SW480 (cell line): ENCODE data around the gene KCNK15.
"Not testable (repeated sequence)": the region's sequence is repeated elsewhere in the genome, so short reads cannot be mapped to it uniquely, and the experiment has no call there.

Experiments
- DNase-seq: peaks from one replicate; pipeline ENCODE4 v3.0.0-alpha.2; 2016; ENCODE audit warnings: low spot score

KCNK15 gene

DNA sequence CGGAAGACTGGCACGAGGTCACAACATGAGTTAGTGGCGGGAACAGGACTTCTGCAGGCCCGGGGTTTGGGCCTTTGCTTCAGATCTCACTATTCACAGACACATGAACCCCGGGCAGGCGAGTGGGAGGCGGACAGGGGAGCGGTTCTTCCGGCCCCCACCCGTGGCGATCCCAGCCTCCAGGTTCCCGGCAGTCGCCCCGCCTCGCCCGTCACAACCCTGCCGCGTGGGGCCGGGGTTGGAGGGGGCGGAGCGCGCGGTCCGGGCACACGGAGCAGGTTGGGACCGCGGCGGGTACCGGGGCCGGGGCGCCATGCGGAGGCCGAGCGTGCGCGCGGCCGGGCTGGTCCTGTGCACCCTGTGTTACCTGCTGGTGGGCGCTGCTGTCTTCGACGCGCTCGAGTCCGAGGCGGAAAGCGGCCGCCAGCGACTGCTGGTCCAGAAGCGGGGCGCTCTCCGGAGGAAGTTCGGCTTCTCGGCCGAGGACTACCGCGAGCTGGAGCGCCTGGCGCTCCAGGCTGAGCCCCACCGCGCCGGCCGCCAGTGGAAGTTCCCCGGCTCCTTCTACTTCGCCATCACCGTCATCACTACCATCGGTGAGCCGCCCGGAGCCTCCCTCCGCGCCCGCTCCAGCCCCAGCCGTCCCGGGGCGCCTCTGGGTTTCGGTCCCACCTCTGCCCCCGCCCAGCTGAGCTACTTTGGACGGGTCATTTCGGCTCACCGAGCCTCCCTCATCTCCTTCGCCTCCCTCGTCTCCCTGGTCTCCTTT is at the start of gene KCNK15:
TSS of gene KCNK15 (plus strand) at position 268 of the 769 bp plus-strand sequence. CDS start at position 314, 46 bp downstream.
- peak; percentile 48 for DNase-seq

DNA sequence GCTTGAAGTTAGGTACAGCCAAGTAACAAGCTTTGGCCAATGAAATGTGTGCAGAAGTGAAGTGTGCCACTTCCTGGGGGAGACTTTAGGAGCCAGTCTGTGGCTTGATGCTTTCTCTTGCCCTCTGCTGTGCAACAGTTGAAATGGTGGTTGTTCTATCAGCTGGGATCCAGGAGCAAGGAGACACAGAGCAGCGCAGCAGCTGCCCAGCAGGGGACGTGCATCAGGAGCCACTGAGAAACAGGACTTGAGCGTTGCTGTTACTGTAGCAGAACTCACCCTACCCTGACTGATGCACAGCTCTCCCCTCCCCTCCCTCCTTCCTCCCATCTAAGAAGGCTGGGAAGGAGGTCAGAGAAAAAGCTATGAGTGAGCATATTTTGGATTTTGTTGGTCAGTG is 49.4 kb upstream of the KCNK15 start:
- no peak for DNase-seq

DNA sequence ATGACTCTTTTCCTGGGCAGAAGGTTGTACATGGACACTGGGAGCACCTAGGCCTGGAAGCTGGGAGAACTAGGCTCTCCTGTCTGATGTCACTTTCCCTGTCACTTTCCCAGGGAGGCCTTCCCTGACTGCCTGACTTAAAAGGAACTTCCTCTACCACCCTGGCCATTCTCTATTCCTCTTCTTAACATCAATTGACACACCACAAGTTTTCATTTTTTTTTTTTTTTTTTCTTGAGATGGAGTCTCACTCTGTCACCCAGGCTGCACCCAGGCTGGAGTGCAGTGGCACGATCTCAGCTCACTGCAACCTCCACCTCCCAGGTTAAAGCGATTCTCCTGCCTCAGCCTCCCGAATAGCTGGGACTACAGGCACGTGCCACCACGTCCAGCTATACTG is 48.6 kb upstream of the KCNK15 start:
- not testable (repeated sequence) for DNase-seq

DNA sequence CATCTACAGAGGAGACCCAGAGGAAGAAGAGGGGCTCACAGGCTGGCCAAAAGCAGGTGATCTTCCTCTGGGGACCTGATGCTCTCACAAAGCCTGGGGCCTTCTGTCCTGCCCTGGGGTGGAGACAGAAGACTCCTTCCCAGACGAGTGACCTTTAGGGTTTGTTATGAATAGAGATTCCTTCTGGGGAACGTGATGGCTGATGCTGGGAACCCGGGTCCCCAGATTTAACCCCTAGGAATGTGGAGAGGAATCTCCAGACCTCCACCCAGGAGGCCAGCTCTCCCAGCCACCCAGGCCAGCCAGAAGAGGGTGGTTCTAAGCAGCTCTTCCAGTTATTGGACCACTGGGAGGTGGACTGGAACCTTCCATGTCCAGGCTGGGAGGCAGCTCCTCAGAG is 47.3 kb upstream of the KCNK15 start:
- DNase-seq: no peak

DNA sequence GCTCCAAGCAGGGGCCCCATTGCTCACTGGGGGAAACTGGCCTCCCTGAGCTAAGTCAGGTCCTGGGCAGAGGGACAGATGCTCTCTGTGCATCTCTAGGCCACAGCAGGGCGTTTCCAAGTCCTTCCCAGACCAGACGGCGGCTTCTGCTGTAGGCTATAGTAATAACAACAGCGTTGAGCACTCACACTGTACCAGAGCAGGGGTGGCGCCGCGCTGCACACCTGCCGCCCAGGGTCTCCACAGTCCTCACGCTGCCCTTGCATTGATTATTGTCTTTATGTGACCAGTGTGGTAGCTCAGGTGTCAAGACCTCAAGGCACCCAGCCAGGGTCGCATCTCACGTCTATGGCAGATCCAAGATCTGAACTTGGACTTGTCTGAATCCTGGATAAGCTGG is 45.4 kb upstream of the KCNK15 start:
- DNase-seq: no peak

DNA sequence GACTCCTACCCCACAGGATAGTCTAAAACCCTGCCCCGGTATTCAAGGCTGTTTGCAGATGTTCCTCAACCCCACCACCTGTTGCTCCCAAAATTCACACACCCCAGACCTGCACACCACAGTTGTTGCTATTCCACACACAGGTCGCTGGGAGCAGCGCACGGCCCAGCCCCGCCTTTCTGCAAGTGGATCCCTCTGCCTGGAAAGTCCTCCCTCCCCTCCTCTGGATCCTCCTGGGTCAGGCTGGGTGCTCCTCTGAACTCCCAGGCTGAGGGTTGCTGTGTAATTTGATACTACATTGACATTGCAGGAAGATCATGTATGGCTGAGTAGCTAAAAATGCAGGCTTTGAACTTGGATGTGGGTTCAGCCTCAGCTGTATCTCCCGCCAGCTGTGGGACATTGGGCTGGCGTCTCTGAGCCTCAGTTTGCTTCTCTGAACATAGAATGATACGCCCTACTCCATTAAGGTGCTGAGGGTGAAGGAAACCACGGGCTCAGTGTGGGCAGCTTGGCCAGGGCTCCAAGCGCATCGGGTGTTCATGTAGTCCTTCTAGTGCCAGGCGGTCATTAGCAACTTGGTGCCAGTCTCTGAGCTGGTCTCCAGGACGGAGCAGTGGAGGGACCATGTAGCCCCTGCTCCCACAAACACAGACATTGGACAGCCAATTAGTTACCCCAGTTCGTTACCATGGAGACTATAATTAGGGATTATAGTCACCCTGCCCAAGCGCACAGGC is 44.4 kb upstream of the KCNK15 start:
- DNase-seq: peak; percentile 81

DNA sequence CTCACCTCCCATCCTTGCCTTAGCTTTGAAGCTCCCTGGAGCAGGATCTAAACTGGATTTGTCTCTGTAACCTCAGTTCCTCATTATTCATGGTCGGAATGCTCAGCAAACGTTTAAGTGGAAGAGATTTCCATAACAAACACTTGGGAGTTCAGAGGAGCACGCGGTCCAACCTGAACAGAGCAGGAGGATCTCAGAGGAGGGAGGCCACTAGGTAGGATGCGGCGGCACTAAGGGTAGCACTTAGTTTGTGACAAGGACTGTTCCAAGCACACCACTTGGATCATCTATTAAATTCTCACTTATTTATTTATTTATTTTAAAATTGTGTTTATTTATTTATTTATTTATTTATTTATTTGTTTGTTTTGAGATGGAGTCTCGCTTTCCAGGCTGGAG is 43.8 kb upstream of the KCNK15 start:
- no peak for DNase-seq

DNA sequence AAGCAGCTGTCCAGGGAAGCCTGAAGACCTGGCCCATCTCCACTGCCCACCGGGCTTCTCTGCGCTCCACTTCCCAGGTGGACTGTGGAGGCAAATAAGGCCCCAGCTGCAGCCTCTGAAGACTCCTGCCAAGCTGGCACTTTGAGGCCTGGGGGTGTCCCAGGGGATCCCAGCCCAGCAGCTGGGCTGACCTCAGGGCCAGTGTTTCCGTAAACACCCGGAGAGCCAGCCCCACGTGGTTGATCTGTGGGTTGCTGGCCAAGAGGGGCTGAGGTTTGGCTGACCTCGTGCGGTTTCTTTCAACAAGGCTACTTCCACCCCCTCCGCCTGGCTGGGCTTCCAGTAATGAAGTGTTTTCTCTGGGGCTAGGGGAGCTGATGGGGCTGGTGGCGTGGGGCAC is 42.9 kb upstream of the KCNK15 start:
- peak; percentile 46 for DNase-seq

DNA sequence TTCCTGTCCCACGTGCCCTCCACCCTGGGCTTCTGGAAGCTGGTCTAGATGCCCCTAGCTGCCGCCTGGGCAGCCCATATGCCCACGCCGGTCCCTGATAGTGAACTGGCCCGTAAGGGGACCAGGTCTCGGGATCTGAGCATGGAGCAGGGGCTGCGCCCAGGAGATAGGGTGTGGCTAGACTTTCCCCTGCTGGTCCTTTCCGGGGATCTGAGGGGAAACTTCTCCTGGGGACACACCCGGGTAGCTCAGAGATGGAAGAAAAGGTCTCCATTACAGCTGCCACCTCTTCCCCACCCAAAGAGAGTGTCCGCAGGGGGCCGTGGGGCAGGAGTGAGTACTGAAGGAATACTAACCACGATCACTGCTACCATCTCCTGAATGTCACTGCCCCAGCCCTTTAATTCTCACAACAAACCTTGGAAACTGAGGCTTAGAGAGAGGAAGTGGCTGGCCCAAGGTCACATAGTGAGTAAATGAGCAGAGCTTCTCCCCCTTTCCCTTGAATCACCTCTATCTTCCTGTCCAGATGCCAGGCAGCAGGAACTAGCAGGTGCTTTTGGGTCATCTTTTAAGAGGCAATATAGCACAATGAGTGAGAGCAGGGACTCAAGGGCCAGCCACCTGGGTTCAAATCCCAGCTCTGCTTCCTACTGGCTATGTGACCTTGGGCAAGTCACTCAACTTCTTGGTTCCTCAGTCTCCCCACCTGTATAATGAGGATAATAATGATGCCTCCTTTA is 42.3 kb upstream of the KCNK15 start:
- no peak for DNase-seq

DNA sequence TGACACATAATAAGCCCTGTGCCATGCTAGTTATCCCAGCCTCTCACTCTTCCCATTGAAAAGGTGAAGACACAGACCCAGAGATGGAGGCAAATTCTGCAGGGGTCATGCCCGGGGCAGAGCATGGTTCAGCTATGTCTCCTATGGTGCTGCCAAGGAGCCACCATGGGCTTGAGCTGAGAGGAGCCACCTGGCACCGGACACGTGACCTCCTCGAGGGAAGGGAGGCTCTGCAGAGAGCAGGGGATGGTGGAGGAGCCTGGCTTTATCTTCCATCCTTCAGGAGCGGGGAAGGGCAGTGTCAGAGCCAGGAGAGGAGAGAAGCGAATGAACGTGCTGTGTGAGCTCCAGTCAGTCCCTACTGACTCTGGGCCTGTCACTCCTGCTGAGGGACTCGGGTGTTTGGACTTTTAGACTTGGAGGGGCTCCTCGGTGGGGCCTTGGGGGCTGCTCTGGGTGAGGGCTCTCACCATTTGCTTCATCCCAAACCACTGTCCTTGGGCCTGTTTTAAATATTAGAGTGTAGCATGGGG is 41.6 kb upstream of the KCNK15 start:
- no peak for DNase-seq

DNA sequence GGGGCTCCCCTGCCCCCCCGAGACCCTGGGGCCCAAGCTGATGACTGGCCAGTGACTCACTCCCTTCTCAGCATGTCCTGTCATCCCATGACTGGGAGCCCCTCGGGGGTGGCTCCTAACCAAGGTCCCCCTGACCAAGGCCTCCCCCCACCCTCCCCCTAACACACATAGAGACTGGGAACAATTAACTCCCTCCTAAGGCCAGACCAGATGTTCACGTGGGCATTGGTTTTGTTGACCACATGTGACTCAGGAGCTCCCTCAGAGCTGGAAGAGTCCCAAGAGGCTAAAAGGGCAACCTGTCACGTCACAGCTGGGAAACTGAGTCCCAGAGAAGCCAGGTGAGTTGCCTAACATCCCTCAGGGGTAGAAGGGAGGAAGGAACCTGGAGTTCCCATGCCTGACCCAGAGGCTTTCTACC is 41.1 kb upstream of the KCNK15 start:
- DNase-seq: no peak

DNA sequence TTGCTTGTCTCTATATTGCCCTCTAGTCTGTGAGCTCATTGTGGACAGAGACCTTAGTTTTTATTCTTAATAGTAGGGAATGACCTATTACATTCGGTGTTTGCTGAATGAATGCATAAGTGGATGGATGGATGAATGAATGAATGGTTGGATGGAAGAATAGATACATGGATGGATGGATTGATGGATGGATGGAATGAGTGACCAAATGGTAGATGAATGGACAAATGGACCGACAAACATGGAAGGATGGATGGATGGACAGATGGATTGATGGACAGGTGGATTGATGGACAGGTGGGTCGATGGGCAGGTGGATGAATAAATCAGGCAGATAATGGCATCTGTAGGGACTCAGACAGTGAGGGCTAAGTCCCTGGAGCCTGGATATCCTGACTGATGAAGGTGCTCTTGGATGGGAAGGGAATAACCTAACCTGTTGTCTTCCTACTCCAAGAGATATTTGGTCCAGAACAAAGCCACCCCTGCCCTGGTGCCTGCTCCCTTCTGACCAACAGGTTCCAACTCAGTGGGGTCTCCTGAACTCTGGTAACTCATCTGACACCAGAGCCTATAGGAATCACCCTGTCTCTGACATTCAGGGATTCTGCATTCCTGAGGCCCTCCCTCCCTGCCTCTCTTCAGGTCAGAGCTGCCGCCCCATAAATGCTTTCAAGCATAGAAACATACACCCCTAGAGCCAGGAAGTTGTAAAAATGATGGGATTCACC is 40.1 kb upstream of the KCNK15 start:
- no peak for DNase-seq

DNA sequence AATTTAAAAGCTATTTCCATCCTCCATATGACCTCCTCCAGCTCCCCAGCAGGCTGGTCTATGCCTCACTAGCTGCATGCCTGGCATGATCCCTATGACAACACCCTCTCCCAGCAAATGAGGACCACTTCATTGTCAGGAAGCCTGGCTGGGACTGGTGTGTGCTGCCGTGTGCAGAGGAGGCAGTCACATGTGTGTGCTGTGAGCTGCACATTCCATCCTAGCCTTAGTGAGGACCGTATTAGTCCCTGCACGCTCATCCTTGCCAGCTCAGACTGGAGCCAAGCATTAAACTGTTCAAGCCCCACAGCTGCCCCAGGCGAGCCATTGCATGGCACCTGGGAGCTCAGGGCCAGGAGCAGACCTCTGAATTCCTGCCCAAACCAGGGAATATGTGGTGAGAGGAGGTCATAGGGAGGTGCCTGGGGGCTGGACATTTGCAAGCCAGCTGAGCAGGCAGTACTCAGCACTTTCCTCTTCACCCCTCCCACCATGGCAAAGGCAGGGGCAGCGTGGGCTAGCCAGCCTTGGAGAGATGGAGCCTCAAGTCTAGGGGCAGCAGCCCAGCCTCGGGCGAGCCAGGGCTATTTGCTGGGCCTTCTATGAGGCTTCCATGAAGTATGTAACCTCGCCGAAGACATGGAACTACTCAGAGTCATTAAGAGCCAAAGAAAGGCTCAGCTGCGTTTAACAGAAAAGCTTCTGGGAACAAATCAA is 39.2 kb upstream of the KCNK15 start:
- DNase-seq: no peak

DNA sequence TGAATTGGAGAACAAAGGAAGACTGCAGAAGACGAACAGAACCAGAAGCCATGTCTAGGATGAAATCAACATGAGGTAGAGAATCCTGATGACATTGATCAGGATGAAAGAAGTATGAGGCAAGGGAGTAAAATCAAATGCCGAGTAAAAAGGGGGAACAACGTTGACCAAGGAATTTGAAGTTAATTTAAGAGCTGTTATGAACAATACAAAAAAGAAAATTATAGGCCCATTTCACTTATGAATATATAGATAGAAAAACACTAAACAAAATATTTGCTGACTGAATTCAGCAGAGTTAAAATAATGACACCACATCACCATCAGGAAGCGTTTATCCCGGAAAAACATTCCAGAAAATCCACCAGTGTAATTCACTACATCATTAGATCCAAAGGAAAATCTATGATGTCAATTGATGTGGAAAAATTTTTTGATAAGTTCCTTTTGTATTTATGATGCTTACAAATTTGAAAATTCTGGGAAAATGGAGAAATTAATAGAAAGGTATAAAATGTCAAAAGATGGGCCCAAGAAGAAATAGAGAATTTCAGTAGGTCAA is 38.6 kb upstream of the KCNK15 start:
- DNase-seq: no peak

DNA sequence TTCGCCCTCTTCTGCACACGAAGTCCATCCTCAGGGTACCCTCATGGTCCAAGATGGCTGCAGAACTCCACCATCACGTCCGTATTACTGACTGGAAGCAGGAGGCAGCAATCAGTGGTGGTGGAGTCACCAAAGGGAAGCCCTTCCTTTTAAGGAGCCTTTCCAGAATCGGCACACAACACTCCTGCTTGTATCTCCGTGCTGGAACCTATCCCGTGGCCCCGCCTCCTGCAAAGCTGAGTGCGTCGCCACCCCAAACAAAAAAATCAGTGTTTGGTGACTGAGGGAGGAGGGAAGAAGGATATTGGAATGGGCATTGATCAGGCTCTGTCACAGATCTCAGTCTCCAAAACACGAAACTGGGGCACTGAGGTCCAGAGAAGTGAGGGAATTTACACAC is 36.3 kb upstream of the KCNK15 start:
- no peak for DNase-seq

DNA sequence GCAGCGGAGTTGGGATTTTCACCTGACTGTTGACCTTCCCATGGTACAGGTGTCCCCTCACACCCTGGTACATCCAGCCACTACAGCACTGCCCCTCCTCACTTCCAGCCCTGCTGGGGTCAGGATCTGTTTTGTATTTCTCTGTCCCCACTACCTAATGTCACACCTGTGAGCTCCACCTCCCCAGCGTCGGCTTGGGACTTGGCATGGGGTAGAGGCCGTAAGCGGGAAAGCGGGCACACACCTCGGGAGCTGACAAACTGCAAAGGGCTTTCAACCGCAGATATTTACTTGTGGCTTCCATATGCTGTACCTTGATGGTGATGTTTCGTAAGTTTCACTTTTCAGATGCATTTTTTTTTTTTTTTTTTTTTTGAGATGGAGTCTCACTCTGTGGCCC is 35.9 kb upstream of the KCNK15 start:
- DNase-seq: no peak

DNA sequence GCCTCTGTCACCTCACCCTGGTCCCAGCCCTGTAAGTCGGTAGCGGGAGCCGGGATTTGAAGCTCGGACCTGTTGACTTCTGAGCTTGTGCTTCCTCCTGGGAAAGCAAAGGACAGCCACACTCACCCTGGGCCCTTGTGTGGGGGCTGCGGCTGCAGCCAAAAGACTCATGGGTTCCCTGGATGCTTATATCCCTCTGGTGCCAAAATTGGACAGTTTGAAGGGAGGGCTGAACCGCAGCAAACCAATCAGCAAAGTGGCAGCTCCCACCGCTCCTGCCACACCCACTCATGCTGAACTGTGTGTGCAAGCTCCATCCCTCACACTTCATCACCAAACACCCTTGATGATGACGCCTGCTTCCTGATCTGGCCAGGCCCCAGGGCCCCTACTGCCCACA is 34.4 kb upstream of the KCNK15 start:
- no peak for DNase-seq

DNA sequence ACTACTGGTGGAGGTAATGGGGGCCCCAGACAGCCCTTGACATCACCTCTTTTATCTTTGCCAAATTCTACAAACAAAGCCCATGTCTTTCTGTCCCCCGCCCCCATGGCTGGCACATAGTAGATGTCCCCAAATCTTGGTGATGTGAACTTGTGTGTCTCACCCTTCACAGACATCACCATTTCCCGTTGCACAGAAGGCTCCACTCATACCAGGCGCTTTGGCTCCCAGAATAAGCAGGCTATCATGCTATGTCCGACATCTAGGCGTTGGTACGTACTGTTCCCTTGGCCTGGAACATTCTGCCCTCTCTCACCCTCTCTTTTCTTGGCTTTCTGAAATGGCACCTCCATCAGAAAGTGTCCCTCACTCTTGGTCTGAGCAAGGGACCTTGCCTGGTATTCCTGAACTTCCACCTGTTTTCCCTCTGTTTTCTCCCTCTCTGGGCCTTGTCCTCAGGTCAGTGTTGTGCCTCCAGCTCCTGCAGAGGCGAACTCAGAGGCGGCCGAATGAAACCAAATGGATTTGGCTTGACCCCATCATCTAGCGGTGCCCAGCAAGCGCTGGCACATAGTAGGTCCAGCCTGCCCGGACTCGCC is 31.5 kb upstream of the KCNK15 start:
- DNase-seq: no peak

DNA sequence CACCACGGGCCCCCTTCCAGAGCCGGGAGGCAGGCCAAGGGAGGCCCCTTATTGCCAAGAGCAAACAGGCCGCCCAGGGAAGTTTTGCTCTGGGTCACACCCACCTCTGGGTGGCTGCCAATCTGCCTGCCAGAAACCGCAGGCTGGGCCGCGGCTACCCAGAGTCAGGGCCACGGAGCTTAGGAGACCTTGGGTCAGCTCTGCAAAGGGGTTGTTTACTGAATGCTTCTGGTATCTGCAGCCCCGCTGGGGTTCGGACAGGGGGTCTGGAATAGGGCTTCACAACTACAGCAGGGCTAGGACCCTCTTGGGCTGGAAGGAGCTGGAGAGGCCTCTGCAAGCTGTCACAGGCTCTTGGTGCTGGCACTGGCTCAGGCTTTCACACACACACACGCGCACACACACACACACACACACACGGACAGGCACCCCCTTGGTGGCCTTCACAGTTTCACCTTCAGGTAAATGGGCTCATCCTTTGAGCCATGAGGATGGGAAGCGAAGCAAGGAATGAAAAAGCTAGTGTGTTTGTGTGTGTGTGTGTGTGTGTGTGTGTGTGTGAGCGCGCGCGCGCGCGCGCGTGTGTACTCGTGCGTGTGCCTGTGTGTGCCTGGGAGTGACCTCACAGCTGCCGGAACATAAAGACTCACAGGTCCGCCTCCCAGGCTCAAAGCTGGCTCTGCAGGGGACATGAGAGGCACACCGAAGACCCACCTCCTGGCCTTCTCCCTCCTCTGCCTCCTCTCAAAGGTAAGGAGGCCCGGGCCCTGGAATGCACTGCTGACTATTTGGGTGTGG is 30.8 kb upstream of the KCNK15 start, which contains the start of gene CCN5:
TSS of gene CCN5 (plus strand) at position 669 of the 798 bp plus-strand sequence. CDS start at position 691, 22 bp downstream.
- DNase-seq: peak; percentile 85
